Measurements from ENCODE around the gene PSMC4.
"Not testable (repeated sequence)": the region's sequence is repeated elsewhere in the genome, so short reads cannot be mapped to it uniquely, and the experiment has no call there.

The PSMC4 gene

GRCh38 chr19:39949026-39949747, 21.8 kb upstream of the PSMC4 start:
- no peak for DNase-seq

- no peak for DNase-seq
Observed at GRCh38 chr19:39951065-39951650, 19.8 kb upstream of the PSMC4 start.

- no peak for DNase-seq
Observed at GRCh38 chr19:39951686-39952085, 19.3 kb upstream of the PSMC4 start.

GRCh38 chr19:39953915-39954314, 17.1 kb upstream of the PSMC4 start:
- DNase-seq: no peak

GRCh38 chr19:39957886-39958285, 13.1 kb upstream of the PSMC4 start:
- DNase-seq: not testable (repeated sequence)

GRCh38 chr19:39958942-39959341, 12.0 kb upstream of the PSMC4 start:
- not testable (repeated sequence) for DNase-seq

- DNase-seq: not testable (repeated sequence)
Observed at GRCh38 chr19:39959407-39959806, 11.6 kb upstream of the PSMC4 start.

- DNase-seq: no peak
Observed at GRCh38 chr19:39963898-39964297, 7.1 kb upstream of the PSMC4 start.

GRCh38 chr19:39966617-39967016, 4.3 kb upstream of the PSMC4 start:
- DNase-seq: no peak

GRCh38 chr19:39967561-39967960, 3.4 kb upstream of the PSMC4 start:
- no peak for DNase-seq

- no peak for DNase-seq
Observed at GRCh38 chr19:39968789-39969188, 2.2 kb upstream of the PSMC4 start.

GRCh38 chr19:39969266-39969665, 1.7 kb upstream of the PSMC4 start:
- DNase-seq: no peak

GRCh38 chr19:39969681-39970424, 1.1 kb upstream of the PSMC4 start:
- DNase-seq: no peak

GRCh38 chr19:39970425-39970674, 615 bp upstream of the PSMC4 start:
- peak in 1 of 3 experiments; percentile 59 for DNase-seq

GRCh38 chr19:39971380-39972035, 543 bp downstream of the PSMC4 start:
- no peak for DNase-seq

- no peak for DNase-seq
Observed at GRCh38 chr19:39974377-39975155, 3.6 kb downstream of the PSMC4 start.

- DNase-seq: no peak
Observed at GRCh38 chr19:39982883-39983282, 11.9 kb downstream of the PSMC4 start.

- DNase-seq: no peak
Observed at GRCh38 chr19:39983695-39984300, 12.8 kb downstream of the PSMC4 start.

GRCh38 chr19:39986643-39987042, 15.7 kb downstream of the PSMC4 start:
- peak in 1 of 3 experiments; percentile 3 for DNase-seq

GRCh38 chr19:39987167-39987566, 16.2 kb downstream of the PSMC4 start:
- no peak for DNase-seq

GRCh38 chr19:39987596-39987995, 16.6 kb downstream of the PSMC4 start:
- no peak for DNase-seq

GRCh38 chr19:39993605-39994004, 22.6 kb downstream of the PSMC4 start:
- DNase-seq: no peak

GRCh38 chr19:39994361-39994760, 23.4 kb downstream of the PSMC4 start:
- no peak for DNase-seq

All from NCI-H1417 (cell line).